Heart right ventricle (tissue), 16 donors: ENCODE data around the gene KCNMB3. TPM values are rescaled to one million over a fixed set of nuclear protein-coding genes. Genes with fewer than 3 reads are reported as not detected.

Experiments
- ATAC-seq, 8 donors: fragments of 200-7000 bp; cut with Tn5 transposase; one replicate each; pipeline ENCODE4 v1.9.1; 2020; ENCODE audit warnings: mild to moderate bottlenecking in 8 of 8, moderate library complexity in 8 of 8, moderate number of reproducible peaks in 1 of 8
- DNase-seq, 2 donors: peaks; one replicate each; pipeline ENCODE4 v3.0.0-alpha.2; 2020
- H3K27ac ChIP-seq, 10 donors: fragments of 200-600 bp; sonication (generic) in 2 of 10; one replicate each; pipeline versions ENCODE4 v1.5.0 to v1.8.0; 2020 to 2022; ENCODE audit warnings: mild to moderate bottlenecking in 3 of 10
- H3K27me3 ChIP-seq, 7 donors: fragments of 200-600 bp; one replicate each; pipeline ENCODE4 v1.8.0; 2021 to 2022; ENCODE audit warnings: mild to moderate bottlenecking in 2 of 7
- H3K36me3 ChIP-seq, 9 donors: fragments of 200-600 bp; sonication (generic) in 1 of 9; one replicate each; pipeline versions ENCODE4 v1.5.0 to v1.8.0; 2020 to 2022; ENCODE audit warnings: mild to moderate bottlenecking in 2 of 9
- H3K4me1 ChIP-seq, 9 donors: fragments of 200-600 bp; sonication (generic) in 1 of 9; one replicate each; pipeline versions ENCODE4 v1.5.0 to v1.8.0; 2020 to 2022; ENCODE audit warnings: mild to moderate bottlenecking in 4 of 9
- H3K4me3 ChIP-seq, 10 donors: fragments of 200-600 bp; sonication (generic) in 2 of 10; one replicate each; pipeline versions ENCODE4 v1.5.0 to v1.8.0; 2020 to 2022; ENCODE audit warnings: mild to moderate bottlenecking in 7 of 10, moderate library complexity in 2 of 10
- H3K9me3 ChIP-seq, 11 donors: fragments of 200-600 bp in 10 of 11; sonication (generic) in 2 of 11; one replicate each; pipeline versions ENCODE4 v1.5.0 to v1.8.0; 2013 to 2022; ENCODE audit warnings: mild to moderate bottlenecking in 2 of 11, control low read depth in 1 of 11, moderate library complexity in 1 of 11
- CTCF ChIP-seq, 9 donors: fragments of 200-600 bp; sonication (generic) in 2 of 9; IDR thresholded peaks; one replicate each; pipeline versions ENCODE4 v1.5.0 to v1.8.0; 2021 to 2022; ENCODE audit warnings: antibody characterized with exemption in 9 of 9, mild to moderate bottlenecking in 5 of 9, moderate library complexity in 1 of 9
- WGBS, 2 donors: extraction: QIAGEN DNeasy Blood & Tissue Kit; methylation state at CpG; one replicate each; pipeline ENCODE4 v1.1.7; 2013; ENCODE audit warnings: inconsistent platforms in 1 of 2; 5-methylcytosine and 5-hydroxymethylcytosine counted together
- intact Hi-C, 10 donors: fragments of 100-400 bp; cut with DNase I; formaldehyde crosslinking; loops; one replicate each; pipeline versions ENCODE4 v1.11.1 to v1.14.2; 2022
- polyA plus RNA-seq, 2 donors: library from polyadenylated mRNA; stranded (reverse); fragments of 200-250 nt; gene quantifications; one replicate each; pipeline ENCODE4 v1.2.3, GENCODE V29; 2013
- total RNA-seq, 10 donors: library from RNA; stranded (reverse); fragmentation: NEBNext Ultra II Directional in 3 of 10; extraction: Animal tissue kit (Norgen Biotek cat#: 25700) in 3 of 10; gene quantifications; one replicate each; pipeline versions ENCODE4 v1.2.1 to v1.2.4, GENCODE V29; 2021 to 2023
- donor health status: Arrhythmogenic right ventricular cardiomyopathy.
- donor health status: ischemic (EF 13 %, LVEDD 7.1; RV severe dilation, severe dysfunction).
- donor health status: healthy with polysubstance abuse.
- donor health status: DM: no; HTN: yes; CAD: no.
- donor health status: DM: no; HTN: no; CAD: no.
- donor health status: ischemic (EF 25% LVEDD 6.9; RV normal size, moderate dysfunction).
- donor health status: ischemic (EF 25% LVEDD 5.7; RV mildly dilated, moderate dysfunction).
- donor health status: healthy.
- donor health status: DM: yes; HTN: yes; CAD: no.
- donor health status: Ischemic cardiomyopathy.
- donor health status: ischemic (EF 35%, LVEDD 5.7; RV mildly dilated, moderate dysfunction).
- donor health status: nonischemic (EF 11% LVEDD 7.7; RV severe dilation, severe dysfunction).
- donor health status: DM: yes; HTN: yes; CAD: no.
- donor health status: PGD.
- donor health status: ischemic (EF 29% LVEDD 5.4; RV normal size, mild dysfunction).
- donor health status: nonischemic (EF 23%, LVEDD 6.1; RV moderate dilation, normal function).

The KCNMB3 gene
- total and polyA plus RNA-seq, 12 donors = 0.49 to 4.0 (median 0.95) TPM

- WGBS, 2 donors = 69 to 77% methylated on average over 2 of the region's 2 CpGs
- H3K9me3 ChIP-seq = no peaks in the 10 kb centered on the region
- no peak for TF ChIP-seq CTCF (IDR thresholded peaks at IDR 0.05)
- H3K27ac ChIP-seq = peak overlapping the region in 1 of 10 donors; percentile 1
- H3K27me3 ChIP-seq = no peaks in the 10 kb centered on the region
- DNase-seq (no peak), ATAC-seq (peak in 2 of 8 donors; percentile 59 to 79)
- H3K36me3 ChIP-seq = peaks cover 0 to 61% (median 6%) of the 10 kb centered on the region in 9 donors
- peaks cover 0 to 10% (median 5%) of the 10 kb centered on the region in 9 donors for H3K4me1 ChIP-seq
- intact Hi-C loops = no loop called here
- no peak overlapping the region for H3K4me3 ChIP-seq
These were observed 14.1 kb downstream of the KCNMB3 start for GRCh38 chr3:179236669-179237301.

DNA sequence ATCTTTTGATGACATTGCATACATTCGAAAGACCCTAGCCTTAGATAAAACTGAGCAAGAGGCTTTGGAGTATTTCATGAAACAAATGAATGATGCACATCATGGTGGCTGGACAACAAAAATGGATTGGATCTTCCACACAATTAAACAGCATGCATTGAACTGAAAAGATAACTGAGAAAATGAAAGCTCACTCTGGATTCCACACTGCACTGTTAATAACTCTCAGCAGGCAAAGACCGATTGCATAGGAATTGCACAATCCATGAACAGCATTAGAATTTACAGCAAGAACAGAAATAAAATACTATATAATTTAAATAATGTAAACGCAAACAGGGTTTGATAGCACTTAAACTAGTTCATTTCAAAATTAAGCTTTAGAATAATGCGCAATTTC is 16.7 kb downstream of the KCNMB3 start:
- Histone ChIP-seq H3K27me3 (no peaks in the 10 kb centered on the region), H3K9me3 (no peaks in the 10 kb centered on the region), H3K27ac (no peak overlapping the region), H3K36me3 (peaks cover 0 to 74% (median 21%) of the 10 kb centered on the region in 9 donors), H3K4me1 (peaks cover 0 to 10% (median 5%) of the 10 kb centered on the region in 9 donors), H3K4me3 (no peak overlapping the region)
- TF ChIP-seq CTCF (IDR thresholded peaks at IDR 0.05) = no peak
- no peak for ATAC-seq
- WGBS, 2 donors = 90 to 91% methylated on average over 4 of the region's 4 CpGs
- no peak for DNase-seq
- intact Hi-C loops = no loop called here

GRCh38 chr3:179233043-179233442 is 17.9 kb downstream of the KCNMB3 start:
- H3K27me3 ChIP-seq = no peaks in the 10 kb centered on the region
- WGBS, 2 donors = 95 to 97% methylated on average over 3 of the region's 3 CpGs
- no peak overlapping the region for H3K4me3 ChIP-seq
- ATAC-seq = no peak
- intact Hi-C loops = no loop called here
- DNase-seq = no peak
- no peaks in the 10 kb centered on the region for H3K9me3 ChIP-seq
- no peak overlapping the region for H3K27ac ChIP-seq
- H3K4me1 ChIP-seq = peaks cover 0 to 10% (median 5%) of the 10 kb centered on the region in 9 donors
- peaks cover 0 to 85% (median 21%) of the 10 kb centered on the region in 9 donors for H3K36me3 ChIP-seq
- TF ChIP-seq CTCF (IDR thresholded peaks at IDR 0.05) = no peak

DNA sequence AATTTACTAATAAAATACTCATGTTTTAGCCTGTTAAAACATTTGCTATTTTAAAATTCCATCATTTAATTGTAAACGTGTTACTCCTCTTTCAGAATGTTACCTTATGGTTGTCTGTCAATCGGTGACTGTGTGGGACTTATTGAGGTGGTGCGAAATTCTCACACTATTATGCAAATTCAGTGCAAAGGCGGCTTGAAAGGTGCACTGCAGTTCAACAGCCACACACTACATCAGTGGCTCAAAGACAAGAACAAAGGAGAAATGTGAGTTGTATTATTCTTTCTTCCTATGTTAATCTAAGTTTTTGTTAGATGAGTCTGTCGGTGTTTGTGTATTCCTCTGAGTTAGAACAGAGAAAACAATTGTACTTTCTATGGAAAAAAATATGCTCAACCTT is 21.7 kb downstream of the KCNMB3 start:
- H3K4me3 ChIP-seq = no peak overlapping the region
- H3K36me3 ChIP-seq = peaks cover 0 to 98% (median 18%) of the 10 kb centered on the region in 9 donors
- WGBS, 2 donors = 81 to 85% methylated on average over 5 of the region's 5 CpGs
- no peaks in the 10 kb centered on the region for H3K9me3 ChIP-seq
- H3K4me1 ChIP-seq = peaks cover 0 to 4% (median 0%) of the 10 kb centered on the region in 9 donors
- no peaks in the 10 kb centered on the region for H3K27me3 ChIP-seq
- ATAC-seq = no peak
- TF ChIP-seq CTCF (IDR thresholded peaks at IDR 0.05) = no peak
- intact Hi-C loops = no loop called here
- H3K27ac ChIP-seq = peak overlapping the region in 1 of 10 donors; percentile 32
- DNase-seq = no peak
